PFSK-1 (cell line): ENCODE results near the gene SETDB2.

Experiments used
- POLR2AphosphoS5 ChIP-seq: IDR thresholded peaks from 2 replicates; pipeline ENCODE4 v1.6.1; 2012; ENCODE audit warnings: low read depth, mild to moderate bottlenecking, control low read depth, low read length, moderate library complexity
- TAF1 ChIP-seq: IDR thresholded peaks from 2 replicates; pipeline ENCODE4 v1.6.1; 2012; ENCODE audit warnings: low read length, control low read depth, borderline replicate concordance; ENCODE audit not compliant: insufficient read depth
- TF ChIP-seq, protein P1 (sequence below), 2 experiments: IDR thresholded peaks; 2 replicates each; pipeline versions ENCODE4 v1.6.1 to v1.8.0; 2011 to 2012; ENCODE audit warnings: low read depth in 2 of 2, low read length in 2 of 2, control low read depth in 1 of 2, inconsistent platforms in 1 of 2, mild to moderate bottlenecking in 1 of 2, moderate library complexity in 1 of 2; ENCODE audit not compliant: insufficient read depth in 1 of 2

DNA sequence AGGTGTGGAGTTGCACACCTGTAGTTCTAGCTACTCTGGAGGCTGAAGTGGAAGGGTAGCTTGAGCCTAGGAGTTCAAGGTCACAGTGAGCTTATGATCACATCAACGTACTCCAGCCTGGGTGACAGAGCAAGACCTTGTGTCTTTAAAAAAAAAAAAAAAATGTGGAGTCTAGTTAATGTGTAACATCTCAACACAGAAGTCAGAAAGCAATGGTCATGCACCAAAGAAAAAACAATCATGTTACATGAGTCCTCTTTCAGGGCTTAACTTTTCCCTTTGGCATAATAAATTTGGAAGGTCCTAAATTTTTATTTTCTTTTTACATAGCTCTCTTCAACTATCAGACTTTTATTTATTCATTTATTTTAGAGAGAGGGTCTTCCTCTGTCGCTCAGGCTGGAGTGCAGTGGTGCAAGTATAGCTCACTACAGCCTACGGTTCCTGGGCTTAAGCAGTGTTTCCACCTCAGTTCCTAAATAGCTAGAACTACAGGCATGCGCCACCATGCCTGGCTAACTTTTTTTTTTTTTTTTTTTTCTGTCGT, 22.3 kb downstream of the SETDB2 start:
- TF ChIP-seq POLR2AphosphoS5 (no peak), TAF1 (no peak)
- TF ChIP-seq, protein P1, sequence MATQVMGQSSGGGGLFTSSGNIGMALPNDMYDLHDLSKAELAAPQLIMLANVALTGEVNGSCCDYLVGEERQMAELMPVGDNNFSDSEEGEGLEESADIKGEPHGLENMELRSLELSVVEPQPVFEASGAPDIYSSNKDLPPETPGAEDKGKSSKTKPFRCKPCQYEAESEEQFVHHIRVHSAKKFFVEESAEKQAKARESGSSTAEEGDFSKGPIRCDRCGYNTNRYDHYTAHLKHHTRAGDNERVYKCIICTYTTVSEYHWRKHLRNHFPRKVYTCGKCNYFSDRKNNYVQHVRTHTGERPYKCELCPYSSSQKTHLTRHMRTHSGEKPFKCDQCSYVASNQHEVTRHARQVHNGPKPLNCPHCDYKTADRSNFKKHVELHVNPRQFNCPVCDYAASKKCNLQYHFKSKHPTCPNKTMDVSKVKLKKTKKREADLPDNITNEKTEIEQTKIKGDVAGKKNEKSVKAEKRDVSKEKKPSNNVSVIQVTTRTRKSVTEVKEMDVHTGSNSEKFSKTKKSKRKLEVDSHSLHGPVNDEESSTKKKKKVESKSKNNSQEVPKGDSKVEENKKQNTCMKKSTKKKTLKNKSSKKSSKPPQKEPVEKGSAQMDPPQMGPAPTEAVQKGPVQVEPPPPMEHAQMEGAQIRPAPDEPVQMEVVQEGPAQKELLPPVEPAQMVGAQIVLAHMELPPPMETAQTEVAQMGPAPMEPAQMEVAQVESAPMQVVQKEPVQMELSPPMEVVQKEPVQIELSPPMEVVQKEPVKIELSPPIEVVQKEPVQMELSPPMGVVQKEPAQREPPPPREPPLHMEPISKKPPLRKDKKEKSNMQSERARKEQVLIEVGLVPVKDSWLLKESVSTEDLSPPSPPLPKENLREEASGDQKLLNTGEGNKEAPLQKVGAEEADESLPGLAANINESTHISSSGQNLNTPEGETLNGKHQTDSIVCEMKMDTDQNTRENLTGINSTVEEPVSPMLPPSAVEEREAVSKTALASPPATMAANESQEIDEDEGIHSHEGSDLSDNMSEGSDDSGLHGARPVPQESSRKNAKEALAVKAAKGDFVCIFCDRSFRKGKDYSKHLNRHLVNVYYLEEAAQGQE (IDR thresholded peaks at IDR 0.05; ENCODE audit: insufficient read depth in 1 of 2, low read depth in 2 of 2, low read length in 2 of 2): no peak
